HL-60 (cell line): ENCODE measurements around the gene HECW1.

Experiments used
- DNase-seq, 2 experiments: peaks; one replicate each; pipeline ENCODE4 v3.0.0-alpha.2; 2010 to 2020; ENCODE audit warnings: low read depth in 1 of 2, low spot score in 1 of 2
- H3K27ac ChIP-seq: fragments of 250-450 bp; sonication (Bioruptor Pico); replicated peaks from 2 replicates; pipeline ENCODE4 v1.5.1; 2020; ENCODE audit warnings: mild to moderate bottlenecking, moderate library complexity
- H3K27me3 ChIP-seq: fragments of 250-450 bp; sonication (Bioruptor Pico); 2 replicates; pipeline ENCODE4 v1.5.1; 2021; ENCODE audit warnings: mild to moderate bottlenecking, moderate library complexity; ENCODE audit not compliant: insufficient read depth, poor library complexity, severe bottlenecking
- H3K4me3 ChIP-seq: replicated peaks from 2 replicates; pipeline ENCODE4 v1.5.1; 2011; ENCODE audit warnings: mild to moderate bottlenecking, control low read depth, low read length; ENCODE audit not compliant: insufficient read depth
- GABPA ChIP-seq: IDR thresholded peaks from 2 replicates; pipeline ENCODE4 v1.6.1; 2012; ENCODE audit warnings: low read depth
- POLR2AphosphoS5 ChIP-seq: IDR thresholded peaks from 2 replicates; pipeline ENCODE4 v1.6.1; 2012; ENCODE audit warnings: low read depth
- SPI1 ChIP-seq: IDR thresholded peaks from 2 replicates; pipeline ENCODE4 v1.6.1; 2012; ENCODE audit warnings: low read depth, mild to moderate bottlenecking, borderline replicate concordance
- TF ChIP-seq, protein P1 (sequence below): IDR thresholded peaks from 2 replicates; pipeline ENCODE4 v1.6.1; 2012; ENCODE audit warnings: low read depth; ENCODE audit not compliant: insufficient replicate concordance
- TF ChIP-seq, protein P2 (sequence below): IDR thresholded peaks from one replicate; pipeline ENCODE4 v1.5.1; 2011; ENCODE audit warnings: low read length, control low read depth, inconsistent platforms; ENCODE audit not compliant: insufficient read depth

HECW1 gene

DNA sequence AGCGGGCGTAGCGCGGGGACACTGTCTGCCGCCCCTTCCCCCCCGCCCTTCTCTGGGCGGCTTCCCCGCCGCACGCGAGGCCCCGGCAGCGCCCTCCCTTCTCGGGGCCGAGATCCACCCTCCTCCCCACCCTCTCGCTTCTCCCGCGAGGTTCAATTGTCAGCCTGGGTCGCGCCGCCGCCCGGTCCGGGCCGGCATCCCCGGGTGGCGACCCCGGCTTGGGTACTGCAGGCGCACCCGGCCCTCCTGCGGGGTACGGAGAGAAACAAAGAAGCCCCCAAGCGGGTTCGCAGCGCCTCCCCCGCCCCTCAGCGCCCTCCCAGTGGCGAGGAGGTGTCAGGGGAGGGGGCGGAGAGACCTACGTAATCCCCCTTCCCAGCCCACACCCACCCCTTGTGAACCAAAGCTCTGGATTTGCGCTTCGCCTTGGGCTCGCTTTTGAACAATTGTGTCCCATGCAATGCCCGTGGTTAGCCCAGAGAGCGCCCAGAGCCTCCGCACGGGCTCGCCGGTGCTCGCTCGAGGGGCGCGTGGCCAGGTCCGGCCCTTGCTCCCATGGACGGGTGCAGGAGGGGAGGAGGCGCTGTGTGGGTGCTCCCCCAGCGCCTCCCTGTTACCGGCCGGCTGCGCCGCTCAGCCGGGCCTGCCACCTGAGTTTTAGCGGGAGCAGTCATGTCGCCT lies 634 bp downstream of the HECW1 start:
- TF ChIP-seq SPI1, result no peak
- TF ChIP-seq POLR2AphosphoS5, result no peak
- TF ChIP-seq, protein P1, sequence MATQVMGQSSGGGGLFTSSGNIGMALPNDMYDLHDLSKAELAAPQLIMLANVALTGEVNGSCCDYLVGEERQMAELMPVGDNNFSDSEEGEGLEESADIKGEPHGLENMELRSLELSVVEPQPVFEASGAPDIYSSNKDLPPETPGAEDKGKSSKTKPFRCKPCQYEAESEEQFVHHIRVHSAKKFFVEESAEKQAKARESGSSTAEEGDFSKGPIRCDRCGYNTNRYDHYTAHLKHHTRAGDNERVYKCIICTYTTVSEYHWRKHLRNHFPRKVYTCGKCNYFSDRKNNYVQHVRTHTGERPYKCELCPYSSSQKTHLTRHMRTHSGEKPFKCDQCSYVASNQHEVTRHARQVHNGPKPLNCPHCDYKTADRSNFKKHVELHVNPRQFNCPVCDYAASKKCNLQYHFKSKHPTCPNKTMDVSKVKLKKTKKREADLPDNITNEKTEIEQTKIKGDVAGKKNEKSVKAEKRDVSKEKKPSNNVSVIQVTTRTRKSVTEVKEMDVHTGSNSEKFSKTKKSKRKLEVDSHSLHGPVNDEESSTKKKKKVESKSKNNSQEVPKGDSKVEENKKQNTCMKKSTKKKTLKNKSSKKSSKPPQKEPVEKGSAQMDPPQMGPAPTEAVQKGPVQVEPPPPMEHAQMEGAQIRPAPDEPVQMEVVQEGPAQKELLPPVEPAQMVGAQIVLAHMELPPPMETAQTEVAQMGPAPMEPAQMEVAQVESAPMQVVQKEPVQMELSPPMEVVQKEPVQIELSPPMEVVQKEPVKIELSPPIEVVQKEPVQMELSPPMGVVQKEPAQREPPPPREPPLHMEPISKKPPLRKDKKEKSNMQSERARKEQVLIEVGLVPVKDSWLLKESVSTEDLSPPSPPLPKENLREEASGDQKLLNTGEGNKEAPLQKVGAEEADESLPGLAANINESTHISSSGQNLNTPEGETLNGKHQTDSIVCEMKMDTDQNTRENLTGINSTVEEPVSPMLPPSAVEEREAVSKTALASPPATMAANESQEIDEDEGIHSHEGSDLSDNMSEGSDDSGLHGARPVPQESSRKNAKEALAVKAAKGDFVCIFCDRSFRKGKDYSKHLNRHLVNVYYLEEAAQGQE, result no peak
- no peak for TF ChIP-seq GABPA
- peaks cover 33% of the 10 kb centered on the region for H3K27me3 ChIP-seq
- H3K4me3 ChIP-seq, result no peak overlapping the region
- no peak overlapping the region for H3K27ac ChIP-seq
- DNase-seq, result no peak

DNA sequence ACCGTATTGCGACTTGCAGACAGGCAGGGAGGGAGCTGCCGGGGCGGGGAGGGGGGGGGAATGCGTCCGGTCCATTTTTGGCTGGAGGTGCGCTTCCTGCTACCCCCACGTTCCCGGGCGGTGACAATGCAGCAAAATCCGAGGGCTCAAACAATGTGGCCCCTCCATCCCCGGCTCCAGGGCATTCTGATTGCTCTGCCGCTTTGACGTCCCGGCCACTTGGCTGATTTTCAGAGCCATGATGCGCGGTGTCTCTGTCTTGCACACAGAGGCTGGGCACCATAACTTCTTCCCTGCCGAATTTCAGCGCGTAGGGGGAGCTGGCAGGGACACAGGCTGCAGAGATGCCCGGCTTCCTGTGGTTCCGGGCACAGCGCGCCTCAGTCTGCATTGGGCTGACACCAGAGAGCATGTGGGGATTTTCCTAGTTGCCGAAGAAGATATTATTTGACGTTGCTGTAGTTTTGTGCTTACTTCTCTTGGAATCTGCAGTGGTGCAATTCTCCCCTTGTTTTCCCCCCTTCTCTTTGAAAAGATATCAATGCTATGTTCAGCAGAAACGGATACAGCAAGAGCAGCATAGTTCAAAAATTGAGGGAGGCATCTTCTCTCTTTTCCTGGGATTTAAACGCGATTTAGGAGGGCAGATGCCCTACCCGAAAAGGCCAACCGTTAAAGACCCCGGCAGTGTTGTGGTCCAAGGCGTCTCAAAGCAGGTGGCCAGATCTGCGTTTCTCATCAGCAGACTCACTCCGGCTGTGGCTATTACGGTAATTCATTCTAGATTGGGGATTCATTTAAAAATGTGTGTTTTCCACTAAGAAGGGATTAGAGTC lies 1.4 kb downstream of the HECW1 start:
- no peak for TF ChIP-seq GABPA
- TF ChIP-seq SPI1, result no peak
- no peak for TF ChIP-seq POLR2AphosphoS5
- peaks cover 31% of the 10 kb centered on the region for H3K27me3 ChIP-seq
- no peak overlapping the region for H3K4me3 ChIP-seq
- no peak overlapping the region for H3K27ac ChIP-seq
- DNase-seq, result no peak

DNA sequence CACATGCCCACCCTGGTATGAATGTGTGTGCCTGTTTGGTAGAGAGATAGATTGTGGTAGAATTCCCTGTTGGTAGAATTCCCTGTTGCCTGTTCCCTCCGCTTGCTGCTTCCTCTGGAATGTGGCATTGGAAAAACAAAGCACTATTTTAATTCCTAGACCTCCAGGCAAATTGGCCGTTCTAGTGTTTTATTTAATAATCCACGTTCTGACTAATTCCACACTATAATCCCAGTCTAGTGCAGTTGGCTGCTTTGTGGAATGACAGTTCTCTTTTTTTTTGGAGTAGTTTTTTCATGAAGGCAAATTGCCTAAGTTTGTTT lies 2.0 kb downstream of the HECW1 start:
- peaks cover 26% of the 10 kb centered on the region for H3K27me3 ChIP-seq
- DNase-seq, result no peak
- TF ChIP-seq GABPA (no peak), POLR2AphosphoS5 (no peak), SPI1 (no peak)
- TF ChIP-seq, protein P2, sequence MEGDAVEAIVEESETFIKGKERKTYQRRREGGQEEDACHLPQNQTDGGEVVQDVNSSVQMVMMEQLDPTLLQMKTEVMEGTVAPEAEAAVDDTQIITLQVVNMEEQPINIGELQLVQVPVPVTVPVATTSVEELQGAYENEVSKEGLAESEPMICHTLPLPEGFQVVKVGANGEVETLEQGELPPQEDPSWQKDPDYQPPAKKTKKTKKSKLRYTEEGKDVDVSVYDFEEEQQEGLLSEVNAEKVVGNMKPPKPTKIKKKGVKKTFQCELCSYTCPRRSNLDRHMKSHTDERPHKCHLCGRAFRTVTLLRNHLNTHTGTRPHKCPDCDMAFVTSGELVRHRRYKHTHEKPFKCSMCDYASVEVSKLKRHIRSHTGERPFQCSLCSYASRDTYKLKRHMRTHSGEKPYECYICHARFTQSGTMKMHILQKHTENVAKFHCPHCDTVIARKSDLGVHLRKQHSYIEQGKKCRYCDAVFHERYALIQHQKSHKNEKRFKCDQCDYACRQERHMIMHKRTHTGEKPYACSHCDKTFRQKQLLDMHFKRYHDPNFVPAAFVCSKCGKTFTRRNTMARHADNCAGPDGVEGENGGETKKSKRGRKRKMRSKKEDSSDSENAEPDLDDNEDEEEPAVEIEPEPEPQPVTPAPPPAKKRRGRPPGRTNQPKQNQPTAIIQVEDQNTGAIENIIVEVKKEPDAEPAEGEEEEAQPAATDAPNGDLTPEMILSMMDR, result no peak
- TF ChIP-seq, protein P1, result no peak
- H3K27ac ChIP-seq, result no peak overlapping the region
- no peak overlapping the region for H3K4me3 ChIP-seq

DNA sequence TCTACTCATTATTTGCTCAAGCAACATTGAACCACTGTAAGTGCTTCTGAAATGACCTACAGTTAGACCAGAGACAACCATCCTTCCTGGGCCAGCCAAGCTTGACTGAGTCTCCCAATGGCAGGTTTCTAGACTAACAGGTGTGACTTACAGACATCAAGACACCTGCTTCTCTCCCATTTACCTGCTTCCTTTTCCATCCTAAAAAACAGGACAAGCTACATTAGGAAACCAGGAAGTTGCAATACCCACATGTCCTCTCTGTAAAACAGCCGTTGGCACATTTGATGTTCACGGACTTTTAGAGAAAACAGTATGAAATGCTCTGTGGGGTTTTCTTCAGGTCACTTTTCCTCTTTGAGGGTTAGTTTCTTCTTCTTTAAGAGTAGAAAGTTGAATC lies 4.0 kb downstream of the HECW1 start:
- no peak overlapping the region for H3K27ac ChIP-seq
- no peak for DNase-seq
- no peak overlapping the region for H3K4me3 ChIP-seq
- TF ChIP-seq, protein P1, result no peak
- TF ChIP-seq POLR2AphosphoS5 (no peak), GABPA (no peak)
- H3K27me3 ChIP-seq, result peaks cover 26% of the 10 kb centered on the region
